ENCODE results near the gene PRKN. TPM values are rescaled to one million over a fixed set of nuclear protein-coding genes. Genes with fewer than 3 reads are reported as not detected.

PRKN gene
- total RNA-seq, 1 experiment from 2014 or later: 0.46 TPM

DNA sequence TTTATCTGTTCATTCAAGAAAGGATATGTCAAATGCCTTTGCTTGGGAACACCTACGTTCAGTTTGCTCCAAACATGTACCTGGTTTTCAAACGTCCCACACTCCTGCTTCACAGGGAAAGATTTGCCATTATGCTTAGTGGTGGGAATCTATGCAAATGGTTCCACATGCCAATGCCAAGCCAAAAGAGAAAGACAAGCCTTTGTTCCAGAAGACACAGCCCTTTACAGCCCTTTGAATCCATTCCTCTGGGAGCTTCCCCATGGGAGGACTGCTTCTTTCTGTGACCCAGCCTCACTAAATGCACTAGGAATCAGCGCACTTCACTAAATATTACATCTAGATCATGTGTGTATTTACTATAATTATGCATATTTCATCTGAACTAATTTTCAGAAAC lies 619.5 kb downstream of the PRKN start:
- ChIA-PET POLR2A (no interaction called here), CTCF (no interaction called here)
- H3K9me3 ChIP-seq (ENCODE audit: control insufficient read depth, insufficient read depth, low read depth, low read length): no peaks in the 10 kb centered on the region
- no peak for ATAC-seq
- no peak overlapping the region for H3K4me3 ChIP-seq (ENCODE audit: low read depth in 2 of 2, low read length in 2 of 2)
- intact Hi-C loops (cut with micrococcal nuclease; ENCODE audit: unreplicated experiment): no loop called here
- H3K27ac ChIP-seq (ENCODE audit: low read length): no peak overlapping the region
- no peaks in the 10 kb centered on the region for H3K36me3 ChIP-seq (ENCODE audit: control insufficient read depth, insufficient read depth, low read length)
- no TSS peak for BruUV-seq (replicated peaks)
- in situ Hi-C loops (cut with HindIII; ENCODE audit: low pct_unique_long_range_greater_than_20kb, low sequenced_read_pairs): no loop called here
- H3K4me1 ChIP-seq (ENCODE audit: control insufficient read depth, insufficient read depth, low read length): no peaks in the 10 kb centered on the region
- no peak for TF ChIP-seq POLR2AphosphoS5 (IDR thresholded peaks at IDR 0.05; ENCODE audit: low read depth, low read length)
- TF ChIP-seq TCF7L2 (IDR thresholded peaks at IDR 0.05; ENCODE audit: low read depth, low read length): no peak
- no peaks in the 10 kb centered on the region for H3K27me3 ChIP-seq (ENCODE audit: control insufficient read depth, insufficient read depth, low read length)
- no peak for DNase-seq (ENCODE audit: low read depth, low spot score)

DNA sequence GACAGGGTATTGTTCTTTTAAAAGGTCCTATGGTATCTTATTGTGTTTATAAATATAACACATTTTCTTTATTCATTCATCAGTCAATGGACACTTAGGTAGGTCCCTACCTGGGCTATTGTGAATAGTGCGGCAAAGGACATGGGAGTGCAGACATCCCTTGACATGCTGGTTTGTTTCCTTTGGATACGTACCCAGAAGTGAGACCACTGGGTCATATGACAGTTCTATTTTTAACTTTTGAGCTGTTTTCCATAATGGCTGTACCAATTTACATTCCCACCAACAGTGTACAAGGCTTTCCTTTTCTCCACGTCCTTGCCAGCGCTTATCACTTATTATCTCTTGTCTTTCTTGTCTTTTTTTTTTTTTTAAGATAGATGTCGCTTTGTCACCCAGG lies 627.5 kb downstream of the PRKN start:
- Histone ChIP-seq H3K27ac (ENCODE audit: low read length) (no peak overlapping the region), H3K4me1 (ENCODE audit: control insufficient read depth, insufficient read depth, low read length) (no peaks in the 10 kb centered on the region), H3K4me3 (ENCODE audit: low read depth in 2 of 2, low read length in 2 of 2) (no peak overlapping the region), H3K27me3 (ENCODE audit: control insufficient read depth, insufficient read depth, low read length) (no peaks in the 10 kb centered on the region), H3K36me3 (ENCODE audit: control insufficient read depth, insufficient read depth, low read length) (no peaks in the 10 kb centered on the region), H3K9me3 (ENCODE audit: control insufficient read depth, insufficient read depth, low read depth, low read length) (no peaks in the 10 kb centered on the region)
- in situ Hi-C loops (cut with HindIII; ENCODE audit: low pct_unique_long_range_greater_than_20kb, low sequenced_read_pairs): no loop called here
- DNase-seq (ENCODE audit: low read depth, low spot score) (no peak), ATAC-seq (no peak)
- BruUV-seq (replicated peaks): no TSS peak
- TF ChIP-seq, protein P1, sequence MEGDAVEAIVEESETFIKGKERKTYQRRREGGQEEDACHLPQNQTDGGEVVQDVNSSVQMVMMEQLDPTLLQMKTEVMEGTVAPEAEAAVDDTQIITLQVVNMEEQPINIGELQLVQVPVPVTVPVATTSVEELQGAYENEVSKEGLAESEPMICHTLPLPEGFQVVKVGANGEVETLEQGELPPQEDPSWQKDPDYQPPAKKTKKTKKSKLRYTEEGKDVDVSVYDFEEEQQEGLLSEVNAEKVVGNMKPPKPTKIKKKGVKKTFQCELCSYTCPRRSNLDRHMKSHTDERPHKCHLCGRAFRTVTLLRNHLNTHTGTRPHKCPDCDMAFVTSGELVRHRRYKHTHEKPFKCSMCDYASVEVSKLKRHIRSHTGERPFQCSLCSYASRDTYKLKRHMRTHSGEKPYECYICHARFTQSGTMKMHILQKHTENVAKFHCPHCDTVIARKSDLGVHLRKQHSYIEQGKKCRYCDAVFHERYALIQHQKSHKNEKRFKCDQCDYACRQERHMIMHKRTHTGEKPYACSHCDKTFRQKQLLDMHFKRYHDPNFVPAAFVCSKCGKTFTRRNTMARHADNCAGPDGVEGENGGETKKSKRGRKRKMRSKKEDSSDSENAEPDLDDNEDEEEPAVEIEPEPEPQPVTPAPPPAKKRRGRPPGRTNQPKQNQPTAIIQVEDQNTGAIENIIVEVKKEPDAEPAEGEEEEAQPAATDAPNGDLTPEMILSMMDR (IDR thresholded peaks at IDR 0.05): no peak
- TF ChIP-seq TCF7L2 (IDR thresholded peaks at IDR 0.05; ENCODE audit: low read depth, low read length) (no peak), POLR2AphosphoS5 (IDR thresholded peaks at IDR 0.05; ENCODE audit: low read depth, low read length) (no peak), SIN3A (IDR thresholded peaks at IDR 0.05; ENCODE audit: borderline replicate concordance, insufficient read depth, low read depth, low read length) (no peak)
- TF ChIP-seq, protein P2, sequence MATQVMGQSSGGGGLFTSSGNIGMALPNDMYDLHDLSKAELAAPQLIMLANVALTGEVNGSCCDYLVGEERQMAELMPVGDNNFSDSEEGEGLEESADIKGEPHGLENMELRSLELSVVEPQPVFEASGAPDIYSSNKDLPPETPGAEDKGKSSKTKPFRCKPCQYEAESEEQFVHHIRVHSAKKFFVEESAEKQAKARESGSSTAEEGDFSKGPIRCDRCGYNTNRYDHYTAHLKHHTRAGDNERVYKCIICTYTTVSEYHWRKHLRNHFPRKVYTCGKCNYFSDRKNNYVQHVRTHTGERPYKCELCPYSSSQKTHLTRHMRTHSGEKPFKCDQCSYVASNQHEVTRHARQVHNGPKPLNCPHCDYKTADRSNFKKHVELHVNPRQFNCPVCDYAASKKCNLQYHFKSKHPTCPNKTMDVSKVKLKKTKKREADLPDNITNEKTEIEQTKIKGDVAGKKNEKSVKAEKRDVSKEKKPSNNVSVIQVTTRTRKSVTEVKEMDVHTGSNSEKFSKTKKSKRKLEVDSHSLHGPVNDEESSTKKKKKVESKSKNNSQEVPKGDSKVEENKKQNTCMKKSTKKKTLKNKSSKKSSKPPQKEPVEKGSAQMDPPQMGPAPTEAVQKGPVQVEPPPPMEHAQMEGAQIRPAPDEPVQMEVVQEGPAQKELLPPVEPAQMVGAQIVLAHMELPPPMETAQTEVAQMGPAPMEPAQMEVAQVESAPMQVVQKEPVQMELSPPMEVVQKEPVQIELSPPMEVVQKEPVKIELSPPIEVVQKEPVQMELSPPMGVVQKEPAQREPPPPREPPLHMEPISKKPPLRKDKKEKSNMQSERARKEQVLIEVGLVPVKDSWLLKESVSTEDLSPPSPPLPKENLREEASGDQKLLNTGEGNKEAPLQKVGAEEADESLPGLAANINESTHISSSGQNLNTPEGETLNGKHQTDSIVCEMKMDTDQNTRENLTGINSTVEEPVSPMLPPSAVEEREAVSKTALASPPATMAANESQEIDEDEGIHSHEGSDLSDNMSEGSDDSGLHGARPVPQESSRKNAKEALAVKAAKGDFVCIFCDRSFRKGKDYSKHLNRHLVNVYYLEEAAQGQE (IDR thresholded peaks at IDR 0.05; ENCODE audit: insufficient read depth in 1 of 2, low read depth in 2 of 2, low read length in 1 of 2): no peak
- CTCF ChIA-PET: no interaction called here
- POLR2A ChIA-PET: no interaction called here
- intact Hi-C loops (cut with micrococcal nuclease; ENCODE audit: unreplicated experiment): no loop called here

DNA sequence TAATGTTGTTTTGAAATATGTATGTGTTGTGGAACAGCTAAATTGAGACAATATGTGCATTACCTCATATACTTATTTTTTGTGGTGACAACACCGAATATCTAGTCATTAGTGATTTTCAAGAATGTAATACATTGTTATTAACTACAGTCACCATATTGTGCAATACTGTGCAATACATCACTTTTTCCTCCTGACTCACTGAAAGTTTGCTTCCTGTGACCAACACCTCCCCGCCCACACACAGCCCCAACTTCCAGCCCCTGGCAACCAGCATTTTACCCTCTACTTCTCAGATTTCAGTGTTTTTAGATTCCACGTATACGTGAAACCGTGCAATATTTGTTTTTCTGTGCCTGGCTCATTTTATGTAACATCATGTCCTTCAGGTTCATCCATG lies 627.9 kb downstream of the PRKN start:
- no TSS peak for BruUV-seq (replicated peaks)
- in situ Hi-C loops (cut with HindIII; ENCODE audit: low pct_unique_long_range_greater_than_20kb, low sequenced_read_pairs): no loop called here

More for the DNA sequence above, 627.9 kb downstream of the PRKN start:
- no peak overlapping the region for H3K27ac ChIP-seq (ENCODE audit: low read length)
- no peaks in the 10 kb centered on the region for H3K27me3 ChIP-seq (ENCODE audit: control insufficient read depth, insufficient read depth, low read length)
- H3K4me3 ChIP-seq (ENCODE audit: low read depth in 2 of 2, low read length in 2 of 2): no peak overlapping the region
- no peaks in the 10 kb centered on the region for H3K9me3 ChIP-seq (ENCODE audit: control insufficient read depth, insufficient read depth, low read depth, low read length)
- no peak for DNase-seq (ENCODE audit: low read depth, low spot score)
- no peak for ATAC-seq
- POLR2A ChIA-PET: no interaction called here
- CTCF ChIA-PET: no interaction called here
- TF ChIP-seq TCF7L2 (IDR thresholded peaks at IDR 0.05; ENCODE audit: low read depth, low read length): no peak
- TF ChIP-seq SIN3A (IDR thresholded peaks at IDR 0.05; ENCODE audit: borderline replicate concordance, insufficient read depth, low read depth, low read length): no peak
- TF ChIP-seq, protein P2 (IDR thresholded peaks at IDR 0.05; ENCODE audit: insufficient read depth in 1 of 2, low read depth in 2 of 2, low read length in 1 of 2): no peak
- TF ChIP-seq, protein P1 (IDR thresholded peaks at IDR 0.05): no peak
- no peak for TF ChIP-seq POLR2AphosphoS5 (IDR thresholded peaks at IDR 0.05; ENCODE audit: low read depth, low read length)
- intact Hi-C loops (cut with micrococcal nuclease; ENCODE audit: unreplicated experiment): no loop called here
- no peaks in the 10 kb centered on the region for H3K4me1 ChIP-seq (ENCODE audit: control insufficient read depth, insufficient read depth, low read length)
- no peaks in the 10 kb centered on the region for H3K36me3 ChIP-seq (ENCODE audit: control insufficient read depth, insufficient read depth, low read length)
